Upper lobe of left lung (tissue), 4 donors: ENCODE measurements around the gene CCDC172.

Source experiments
- EP300 ChIP-seq, 4 donors: sonication (generic); formaldehyde crosslinking; IDR thresholded peaks; one replicate each; pipeline ENCODE4 v1.5.1; 2017; ENCODE audit warnings: antibody characterized with exemption in 4 of 4, control low read depth in 2 of 4
- POLR2A ChIP-seq, 4 donors: fragments of 450-650 bp; IDR thresholded peaks; one replicate each; pipeline ENCODE4 v1.5.1; 2016 to 2017; ENCODE audit warnings: antibody characterized with exemption in 4 of 4, mild to moderate bottlenecking in 2 of 4
- POLR2AphosphoS5 ChIP-seq, 2 donors: sonication (generic); formaldehyde crosslinking; IDR thresholded peaks; one replicate each; pipeline ENCODE4 v1.5.1; 2017; ENCODE audit warnings: antibody characterized with exemption in 2 of 2
- TF ChIP-seq, protein P1 (sequence below), 6 experiments: fragments of 450-650 bp in 4 of 6; fragments of 200-600 bp in 2 of 6; sonication (generic) in 2 of 6; IDR thresholded peaks; one replicate each; pipeline ENCODE4 v1.5.1; 2016 to 2019; ENCODE audit warnings: antibody characterized with exemption in 6 of 6

DNA sequence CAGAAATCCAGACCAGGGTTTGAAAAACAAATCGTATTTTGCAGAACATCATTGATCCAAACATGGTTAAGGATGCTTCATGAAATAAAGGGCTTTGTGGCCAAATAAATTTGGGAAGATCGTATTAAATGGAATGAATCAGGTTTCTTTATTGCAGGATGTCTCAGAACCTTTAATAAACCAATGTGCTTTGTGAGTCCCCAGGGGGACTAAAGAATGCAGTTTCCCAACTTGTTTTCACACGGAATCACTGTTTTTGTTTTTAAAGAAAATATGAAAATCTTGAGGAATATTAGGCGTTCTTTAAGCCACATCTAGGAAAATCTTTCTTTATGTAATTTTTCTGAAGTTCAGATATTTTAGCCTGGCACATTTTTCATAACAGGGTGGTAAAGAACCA, 16.8 kb upstream of the CCDC172 start:
- TF ChIP-seq, protein P1, sequence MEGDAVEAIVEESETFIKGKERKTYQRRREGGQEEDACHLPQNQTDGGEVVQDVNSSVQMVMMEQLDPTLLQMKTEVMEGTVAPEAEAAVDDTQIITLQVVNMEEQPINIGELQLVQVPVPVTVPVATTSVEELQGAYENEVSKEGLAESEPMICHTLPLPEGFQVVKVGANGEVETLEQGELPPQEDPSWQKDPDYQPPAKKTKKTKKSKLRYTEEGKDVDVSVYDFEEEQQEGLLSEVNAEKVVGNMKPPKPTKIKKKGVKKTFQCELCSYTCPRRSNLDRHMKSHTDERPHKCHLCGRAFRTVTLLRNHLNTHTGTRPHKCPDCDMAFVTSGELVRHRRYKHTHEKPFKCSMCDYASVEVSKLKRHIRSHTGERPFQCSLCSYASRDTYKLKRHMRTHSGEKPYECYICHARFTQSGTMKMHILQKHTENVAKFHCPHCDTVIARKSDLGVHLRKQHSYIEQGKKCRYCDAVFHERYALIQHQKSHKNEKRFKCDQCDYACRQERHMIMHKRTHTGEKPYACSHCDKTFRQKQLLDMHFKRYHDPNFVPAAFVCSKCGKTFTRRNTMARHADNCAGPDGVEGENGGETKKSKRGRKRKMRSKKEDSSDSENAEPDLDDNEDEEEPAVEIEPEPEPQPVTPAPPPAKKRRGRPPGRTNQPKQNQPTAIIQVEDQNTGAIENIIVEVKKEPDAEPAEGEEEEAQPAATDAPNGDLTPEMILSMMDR (IDR thresholded peaks at IDR 0.05), result no peak
- TF ChIP-seq POLR2AphosphoS5 (IDR thresholded peaks at IDR 0.05), result no peak
- TF ChIP-seq POLR2A (IDR thresholded peaks at IDR 0.05), result no peak
- no peak for TF ChIP-seq EP300 (IDR thresholded peaks at IDR 0.05)
